ENCODE measurements around the gene RAB40A.
"Not testable (repeated sequence)": the region's sequence is repeated elsewhere in the genome, so short reads cannot be mapped to it uniquely, and the experiment has no call there.

Gene RAB40A

GRCh38 chrX:103503853-103504207 is 15.5 kb downstream of the RAB40A start:
- DNase-seq (ENCODE audit: insufficient read length, low spot score) (no peak), FAIRE-seq (no peak)
- TF ChIP-seq TAF1 (IDR thresholded peaks at IDR 0.05; ENCODE audit: low read depth, low read length) (no peak), SPI1 (IDR thresholded peaks at IDR 0.05; ENCODE audit: low read depth, low read length) (no peak)

- DNase-seq (ENCODE audit: insufficient read length, low spot score) (no peak), FAIRE-seq (no peak)
- TF ChIP-seq TAF1 (IDR thresholded peaks at IDR 0.05; ENCODE audit: low read depth, low read length) (no peak), PAX5 (IDR thresholded peaks at IDR 0.05; ENCODE audit: insufficient read depth, low read length, severe bottlenecking) (no peak), POLR2AphosphoS5 (IDR thresholded peaks at IDR 0.05; ENCODE audit: low read depth, low read length) (no peak), POLR2A (IDR thresholded peaks at IDR 0.05; ENCODE audit: low read depth, low read length) (no peak), POU2F2 (IDR thresholded peaks at IDR 0.05; ENCODE audit: low read depth, low read length) (no peak), SPI1 (IDR thresholded peaks at IDR 0.05; ENCODE audit: low read depth, low read length) (no peak)
These were observed 16.0 kb downstream of the RAB40A start for GRCh38 chrX:103503163-103503852.

- FAIRE-seq: no peak
- TF ChIP-seq PAX5 (IDR thresholded peaks at IDR 0.05; ENCODE audit: insufficient read depth, low read length, severe bottlenecking) (no peak), SPI1 (IDR thresholded peaks at IDR 0.05; ENCODE audit: low read depth, low read length) (no peak), POU2F2 (IDR thresholded peaks at IDR 0.05; ENCODE audit: low read depth, low read length) (no peak), POLR2AphosphoS5 (IDR thresholded peaks at IDR 0.05; ENCODE audit: low read depth, low read length) (no peak), POLR2A (IDR thresholded peaks at IDR 0.05; ENCODE audit: low read depth, low read length) (no peak), TAF1 (IDR thresholded peaks at IDR 0.05; ENCODE audit: low read depth, low read length) (no peak)
- DNase-seq (ENCODE audit: insufficient read length, low spot score): no peak
These were observed 20.5 kb downstream of the RAB40A start for GRCh38 chrX:103498786-103499185.

- no peak for FAIRE-seq
- DNase-seq (ENCODE audit: insufficient read length, low spot score): no peak
- TF ChIP-seq PAX5 (IDR thresholded peaks at IDR 0.05; ENCODE audit: insufficient read depth, low read length, severe bottlenecking) (no peak), SPI1 (IDR thresholded peaks at IDR 0.05; ENCODE audit: low read depth, low read length) (no peak), TAF1 (IDR thresholded peaks at IDR 0.05; ENCODE audit: low read depth, low read length) (no peak), POU2F2 (IDR thresholded peaks at IDR 0.05; ENCODE audit: low read depth, low read length) (no peak), POLR2A (IDR thresholded peaks at IDR 0.05; ENCODE audit: low read depth, low read length) (no peak), POLR2AphosphoS5 (IDR thresholded peaks at IDR 0.05; ENCODE audit: low read depth, low read length) (no peak)
These were observed 23.5 kb downstream of the RAB40A start for GRCh38 chrX:103495786-103496185.

- not testable (repeated sequence) for FAIRE-seq; DNase-seq (ENCODE audit: insufficient read length, low spot score)
These were observed 25.7 kb downstream of the RAB40A start for GRCh38 chrX:103493578-103493977.

GRCh38 chrX:103489733-103490132 is 29.6 kb downstream of the RAB40A start:
- peak; percentile 79 for FAIRE-seq
- DNase-seq (ENCODE audit: insufficient read length, low spot score): peak; percentile 1

- FAIRE-seq: no peak
- DNase-seq (ENCODE audit: insufficient read length, low spot score): no peak
- TF ChIP-seq TAF1 (IDR thresholded peaks at IDR 0.05; ENCODE audit: low read depth, low read length) (no peak), PAX5 (IDR thresholded peaks at IDR 0.05; ENCODE audit: insufficient read depth, low read length, severe bottlenecking) (no peak), POU2F2 (IDR thresholded peaks at IDR 0.05; ENCODE audit: low read depth, low read length) (no peak), POLR2AphosphoS5 (IDR thresholded peaks at IDR 0.05; ENCODE audit: low read depth, low read length) (no peak), POLR2A (IDR thresholded peaks at IDR 0.05; ENCODE audit: low read depth, low read length) (no peak), SPI1 (IDR thresholded peaks at IDR 0.05; ENCODE audit: low read depth, low read length) (no peak)
These were observed 30.5 kb downstream of the RAB40A start for GRCh38 chrX:103488794-103489193.

- FAIRE-seq: no peak
- no peak for TF ChIP-seq PAX5 (IDR thresholded peaks at IDR 0.05; ENCODE audit: insufficient read depth, low read length, severe bottlenecking)
- no peak for TF ChIP-seq POLR2A (IDR thresholded peaks at IDR 0.05; ENCODE audit: low read depth, low read length)
- no peak for TF ChIP-seq POU2F2 (IDR thresholded peaks at IDR 0.05; ENCODE audit: low read depth, low read length)
- TF ChIP-seq SPI1 (IDR thresholded peaks at IDR 0.05; ENCODE audit: low read depth, low read length): no peak
- TF ChIP-seq POLR2AphosphoS5 (IDR thresholded peaks at IDR 0.05; ENCODE audit: low read depth, low read length): no peak
- no peak for TF ChIP-seq TAF1 (IDR thresholded peaks at IDR 0.05; ENCODE audit: low read depth, low read length)
- no peak for DNase-seq (ENCODE audit: insufficient read length, low spot score)
These were observed 31.0 kb downstream of the RAB40A start for GRCh38 chrX:103488332-103488731.

- FAIRE-seq: no peak
- DNase-seq (ENCODE audit: insufficient read length, low spot score): no peak
- TF ChIP-seq TAF1 (IDR thresholded peaks at IDR 0.05; ENCODE audit: low read depth, low read length) (no peak), POU2F2 (IDR thresholded peaks at IDR 0.05; ENCODE audit: low read depth, low read length) (no peak), PAX5 (IDR thresholded peaks at IDR 0.05; ENCODE audit: insufficient read depth, low read length, severe bottlenecking) (no peak), SPI1 (IDR thresholded peaks at IDR 0.05; ENCODE audit: low read depth, low read length) (no peak), POLR2A (IDR thresholded peaks at IDR 0.05; ENCODE audit: low read depth, low read length) (no peak), POLR2AphosphoS5 (IDR thresholded peaks at IDR 0.05; ENCODE audit: low read depth, low read length) (no peak)
These were observed 35.6 kb downstream of the RAB40A start for GRCh38 chrX:103483720-103484119.

- no peak for DNase-seq (ENCODE audit: insufficient read length, low spot score)
- FAIRE-seq: no peak
- no peak for TF ChIP-seq POU2F2 (IDR thresholded peaks at IDR 0.05; ENCODE audit: low read depth, low read length)
- TF ChIP-seq PAX5 (IDR thresholded peaks at IDR 0.05; ENCODE audit: insufficient read depth, low read length, severe bottlenecking): no peak
- no peak for TF ChIP-seq SPI1 (IDR thresholded peaks at IDR 0.05; ENCODE audit: low read depth, low read length)
- no peak for TF ChIP-seq POLR2A (IDR thresholded peaks at IDR 0.05; ENCODE audit: low read depth, low read length)
- TF ChIP-seq POLR2AphosphoS5 (IDR thresholded peaks at IDR 0.05; ENCODE audit: low read depth, low read length): no peak
These were observed 38.8 kb downstream of the RAB40A start for GRCh38 chrX:103480526-103480925.

- FAIRE-seq: no peak
- DNase-seq (ENCODE audit: insufficient read length, low spot score): no peak
- TF ChIP-seq PAX5 (IDR thresholded peaks at IDR 0.05; ENCODE audit: insufficient read depth, low read length, severe bottlenecking) (no peak), POLR2A (IDR thresholded peaks at IDR 0.05; ENCODE audit: low read depth, low read length) (no peak)
These were observed 41.8 kb downstream of the RAB40A start for GRCh38 chrX:103477496-103477895.

Data from GM12891 (cell line).